ENCODE data around the gene MAGI1. TPM values are rescaled to one million over a fixed set of nuclear protein-coding genes. Genes with fewer than 3 reads are reported as not detected.

Gene MAGI1
- total RNA-seq, 1 experiment from 2014 or later, result 58.2 TPM

GRCh38 chr3:65762235-65762580 is 276.5 kb downstream of the MAGI1 start (continued):
- TF ChIP-seq ZNF281 (CRISPR knock-in tag; IDR thresholded peaks at IDR 0.05) (no peak), ZNF512 (CRISPR knock-in tag; IDR thresholded peaks at IDR 0.05; ENCODE audit: borderline replicate concordance) (no peak), IRF1 (CRISPR knock-in tag; IDR thresholded peaks at IDR 0.05) (no peak), NFATC4 (CRISPR knock-in tag; IDR thresholded peaks at IDR 0.05) (no peak), E2F5 (CRISPR knock-in tag; IDR thresholded peaks at IDR 0.05) (no peak), ZNF416 (CRISPR knock-in tag; IDR thresholded peaks at IDR 0.05) (no peak), TP53 (CRISPR knock-in tag; IDR thresholded peaks at IDR 0.05) (no peak), JUN (CRISPR knock-in tag; IDR thresholded peaks at IDR 0.05) (no peak), E2F4 (CRISPR knock-in tag; IDR thresholded peaks at IDR 0.05; ENCODE audit: borderline replicate concordance, low read depth) (no peak)

GRCh38 chr3:65761446-65762234 is 277.1 kb downstream of the MAGI1 start:
- Mint-ChIP-seq H3K36me3 (no peaks in the 10 kb centered on the region), H3K4me1 (peaks cover 49% of the 10 kb centered on the region), H3K27ac (peak overlapping the region; percentile 58; the same call in 1 of the 2 replicates), H3K4me3 (peak overlapping the region; percentile 10; the same call in 1 of the 2 replicates), H3K27me3 (ENCODE audit: low read depth) (no peaks in the 10 kb centered on the region), H3K9me3 (no peaks in the 10 kb centered on the region)
- ChIA-PET CTCF (interaction anchor here (0.7 to 3.0 kb wide), 2 partner anchors 10 to 732 kb away, joined by 3 to 12 read pairs; no protein-coding TSS in a partner anchor), POLR2A (no interaction called here)
- DNase-seq (ENCODE audit: low spot score) (no peak), ATAC-seq (peak; percentile 73)
- TF ChIP-seq ZNF121 (CRISPR knock-in tag; IDR thresholded peaks at IDR 0.05) (no peak), PRDM15 (CRISPR knock-in tag; IDR thresholded peaks at IDR 0.05) (no peak), ETV6 (CRISPR knock-in tag; IDR thresholded peaks at IDR 0.05) (no peak), MYBL2 (CRISPR knock-in tag; IDR thresholded peaks at IDR 0.05) (no peak), USF1 (CRISPR knock-in tag; IDR thresholded peaks at IDR 0.05) (no peak)

All from WTC11 (cell line).